C4-2B (cell line): ENCODE results near the gene TUB.

Experiments used
- H3K27ac ChIP-seq: fragments of 450-650 bp; 2 replicates; pipeline ENCODE4 v1.5.1; 2017
- CTCF ChIP-seq: fragments of 450-650 bp; conservative IDR thresholded peaks from 2 replicates; pipeline ENCODE4 v1.5.1; 2017; ENCODE audit warnings: mild to moderate bottlenecking
- ZFX ChIP-seq: fragments of 450-650 bp; IDR thresholded peaks from 2 replicates; pipeline ENCODE4 v1.6.1; 2017

TUB gene

GRCh38 chr11:8094656-8095055, 13.6 kb downstream of the TUB start:
- no peak for TF ChIP-seq CTCF
- no peak for TF ChIP-seq ZFX

GRCh38 chr11:8095371-8095770, 14.4 kb downstream of the TUB start:
- TF ChIP-seq ZFX (no peak), CTCF (no peak)
- no peak overlapping the region for H3K27ac ChIP-seq

More at GRCh38 chr11:8094656-8095055, 13.6 kb downstream of the TUB start:
- H3K27ac ChIP-seq: no peak overlapping the region

- TF ChIP-seq ZFX: no peak
- TF ChIP-seq CTCF: no peak
- H3K27ac ChIP-seq: no peak overlapping the region
Observed at GRCh38 chr11:8095806-8096522, 15.0 kb downstream of the TUB start.

- no peak for TF ChIP-seq ZFX
- no peak for TF ChIP-seq CTCF
- no peak overlapping the region for H3K27ac ChIP-seq
Observed at GRCh38 chr11:8096575-8096974, 15.6 kb downstream of the TUB start.

- no peak overlapping the region for H3K27ac ChIP-seq
- no peak for TF ChIP-seq CTCF
- no peak for TF ChIP-seq ZFX
Observed at GRCh38 chr11:8097062-8097461, 16.1 kb downstream of the TUB start.

GRCh38 chr11:8097468-8097867, 16.5 kb downstream of the TUB start:
- H3K27ac ChIP-seq: no peak overlapping the region
- TF ChIP-seq ZFX: no peak
- no peak for TF ChIP-seq CTCF

- TF ChIP-seq ZFX: no peak
- TF ChIP-seq CTCF: no peak
- H3K27ac ChIP-seq: no peak overlapping the region
Observed at GRCh38 chr11:8097926-8098325, 16.9 kb downstream of the TUB start.
